Measurements from ENCODE around the gene PPOX.
A peak's percentile ranks its signal among the peaks of the same experiment; 100 is the strongest.

PPOX gene

DNA sequence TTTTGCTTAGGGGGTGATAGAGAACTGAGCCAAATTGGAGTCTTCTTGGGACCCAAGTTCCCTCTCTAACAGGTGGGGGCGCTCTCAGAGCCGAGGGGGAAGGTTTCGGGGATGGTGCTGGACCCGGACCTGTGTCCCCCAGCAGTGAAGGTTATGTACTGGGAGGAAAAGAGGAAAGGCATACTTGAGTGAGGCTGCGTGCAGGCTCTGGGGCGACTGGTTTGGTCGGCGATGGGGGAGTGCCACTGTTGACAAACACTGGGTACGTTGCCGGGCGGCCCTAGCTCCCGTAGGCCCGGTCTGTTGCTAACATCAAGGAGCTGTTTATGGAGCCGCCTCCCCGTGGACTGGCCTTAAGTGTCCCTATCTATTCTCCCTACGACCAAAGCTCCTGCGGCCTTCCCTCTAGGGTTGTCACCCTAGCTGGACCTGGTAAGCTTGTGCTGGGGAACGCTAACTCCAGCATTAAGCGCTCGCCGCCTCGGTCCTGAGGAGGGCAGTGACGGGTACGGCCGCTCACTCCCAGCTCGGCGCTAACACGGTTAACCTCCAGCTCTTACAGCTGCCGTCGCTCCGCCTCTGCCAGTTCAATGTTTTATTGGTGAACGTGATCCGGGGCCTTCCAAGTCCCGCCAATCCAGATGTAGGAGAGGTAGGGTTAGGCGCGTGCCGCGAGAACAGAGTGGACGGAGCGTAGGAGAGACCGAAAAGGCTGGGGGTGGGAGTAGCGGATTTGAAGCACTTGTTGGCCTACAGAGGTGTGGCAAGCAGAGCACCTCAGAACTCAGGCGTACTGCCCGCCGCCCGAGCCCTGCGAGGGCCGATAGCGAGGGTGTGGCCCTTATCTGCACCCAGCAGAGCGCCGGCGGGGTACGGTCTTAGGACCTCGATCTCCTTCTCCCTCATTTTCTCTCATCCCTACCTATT is at the start of gene PPOX:
Gene PPOX (plus strand): TSS at position 685 of the 927 bp plus-strand sequence. CDS start 422 bp downstream, outside the sequence.
- peak; percentile 98 for ATAC-seq
- Mint-ChIP-seq H3K4me1 (peaks cover 54% of the 10 kb centered on the region), H3K36me3 (peaks cover 40% of the 10 kb centered on the region), H3K9me3 (no peaks in the 10 kb centered on the region), H3K27me3 (no peaks in the 10 kb centered on the region), H3K4me3 (peak within 1 kb of the TSS; percentile 79), H3K27ac (peak within 1 kb of the TSS; percentile 95)

DNA sequence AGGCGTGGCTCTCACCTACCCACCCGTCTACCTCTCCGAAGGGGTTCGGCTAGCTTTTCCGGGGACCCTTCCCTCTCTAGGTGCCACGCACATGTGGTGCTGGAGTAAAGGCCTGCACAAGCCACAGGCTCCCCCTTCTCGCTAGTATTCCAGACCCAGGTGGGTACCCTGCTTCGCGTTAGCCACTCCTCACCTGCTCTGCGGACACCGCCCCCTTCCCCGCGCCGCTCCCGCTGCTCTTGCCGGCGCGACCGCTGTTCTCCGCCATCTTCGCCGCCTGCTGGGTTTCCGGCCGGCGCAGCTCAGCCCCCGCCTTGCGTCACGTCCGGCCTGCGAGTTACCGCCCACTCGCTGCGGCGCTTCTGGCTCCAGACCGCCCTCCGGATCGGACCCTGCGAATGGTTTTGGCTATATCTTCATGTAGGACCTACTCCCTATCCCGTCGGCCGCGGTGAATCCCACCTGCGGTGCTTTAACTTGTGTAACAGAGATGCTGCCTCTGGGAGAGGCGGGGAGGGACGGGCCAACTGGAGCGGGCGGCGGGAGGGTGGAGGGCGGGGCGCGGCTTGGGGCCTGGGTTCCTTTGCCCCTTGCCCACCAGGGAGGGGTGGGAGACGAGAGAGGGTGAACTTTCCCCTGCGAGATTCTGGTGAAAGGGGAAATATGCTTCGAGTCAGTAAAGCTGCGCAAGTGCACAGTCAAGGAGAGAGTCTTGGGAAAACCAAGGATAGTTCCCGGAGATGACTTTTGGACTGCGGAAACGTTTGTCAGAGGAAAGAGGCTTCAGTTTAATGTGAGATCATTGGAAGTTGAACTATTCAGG is 48.3 kb upstream of the PPOX start, which contains the start of the genes NIT1 and PFDN2:
Gene NIT1 (plus strand): TSS at position 347 of the 823 bp plus-strand sequence. CDS start 72 bp downstream, at position 419.
Gene PFDN2 (minus strand): TSS at position 279 of the 823 bp plus-strand sequence. CDS start 11 bp downstream, at position 268.
- H3K4me1 Mint-ChIP-seq: peaks cover 84% of the 10 kb centered on the region
- H3K27me3 Mint-ChIP-seq: no peaks in the 10 kb centered on the region
- H3K27ac Mint-ChIP-seq: peak within 1 kb of the TSS; percentile 94
- ATAC-seq: peak; percentile 93
- H3K36me3 Mint-ChIP-seq: peaks cover 37% of the 10 kb centered on the region
- no peaks in the 10 kb centered on the region for H3K9me3 Mint-ChIP-seq
- peak within 1 kb of the TSS; percentile 92 for H3K4me3 Mint-ChIP-seq

DNA sequence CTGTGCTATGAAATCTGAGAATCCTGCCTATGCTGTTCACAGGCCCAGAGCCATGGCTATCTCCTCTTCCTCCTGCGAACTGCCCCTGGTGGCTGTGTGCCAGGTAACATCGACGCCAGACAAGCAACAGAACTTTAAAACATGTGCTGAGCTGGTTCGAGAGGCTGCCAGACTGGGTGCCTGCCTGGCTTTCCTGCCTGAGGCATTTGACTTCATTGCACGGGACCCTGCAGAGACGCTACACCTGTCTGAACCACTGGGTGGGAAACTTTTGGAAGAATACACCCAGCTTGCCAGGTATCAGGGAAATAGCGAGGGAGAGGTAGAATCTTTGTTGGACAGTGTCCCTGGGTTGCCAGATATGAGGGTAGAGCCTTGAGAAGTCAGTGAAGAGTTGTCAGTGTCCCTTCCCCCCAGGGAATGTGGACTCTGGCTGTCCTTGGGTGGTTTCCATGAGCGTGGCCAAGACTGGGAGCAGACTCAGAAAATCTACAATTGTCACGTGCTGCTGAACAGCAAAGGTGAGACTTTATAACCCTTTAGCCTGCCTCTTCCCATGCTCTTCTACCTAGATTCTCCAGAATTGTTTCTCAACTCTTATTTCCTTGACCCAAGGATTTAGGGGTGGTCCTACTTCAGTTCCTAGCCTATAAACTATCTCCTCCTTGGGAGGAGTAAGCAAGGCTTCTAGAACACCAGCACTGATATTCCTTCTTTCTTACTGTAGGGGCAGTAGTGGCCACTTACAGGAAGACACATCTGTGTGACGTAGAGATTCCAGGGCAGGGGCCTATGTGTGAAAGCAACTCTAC is 46.9 kb upstream of the PPOX start:
- Mint-ChIP-seq H3K27ac (peak overlapping the region; percentile 94), H3K4me3 (peak overlapping the region; percentile 92), H3K36me3 (peaks cover 46% of the 10 kb centered on the region), H3K9me3 (no peaks in the 10 kb centered on the region), H3K4me1 (peaks cover 71% of the 10 kb centered on the region), H3K27me3 (no peaks in the 10 kb centered on the region)
- ATAC-seq: peak; percentile 45

DNA sequence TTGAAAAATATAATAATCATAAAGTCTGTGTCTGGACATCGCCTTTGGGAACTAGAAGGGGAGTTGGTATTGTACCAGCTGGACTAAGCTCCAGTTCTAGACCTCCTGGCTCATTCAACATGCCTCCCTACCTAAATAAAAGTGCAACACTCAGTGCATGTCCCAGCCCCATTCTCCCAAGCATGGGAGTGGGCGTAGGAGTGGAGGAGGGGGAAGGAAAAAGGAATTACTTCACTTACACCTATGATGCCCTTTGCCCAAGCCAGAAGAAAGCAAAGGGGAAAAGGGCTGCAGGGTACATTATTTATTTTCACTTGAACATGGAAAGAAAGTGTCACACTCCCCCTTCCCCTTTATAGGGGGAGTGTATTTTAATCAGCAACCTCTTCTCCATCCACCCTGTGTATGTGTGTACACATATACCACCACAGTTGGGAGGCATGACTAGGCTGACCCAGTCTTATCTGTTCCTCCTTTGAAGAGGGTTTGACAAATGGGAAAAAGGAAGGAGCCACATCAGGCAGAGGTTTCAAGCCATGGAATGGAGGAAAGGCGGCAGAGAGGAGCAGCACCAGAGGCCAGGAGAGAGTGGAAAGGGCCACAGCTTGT is 45.1 kb upstream of the PPOX start:
- no peaks in the 10 kb centered on the region for H3K9me3 Mint-ChIP-seq
- H3K36me3 Mint-ChIP-seq: peaks cover 55% of the 10 kb centered on the region
- H3K27me3 Mint-ChIP-seq: no peaks in the 10 kb centered on the region
- peaks cover 60% of the 10 kb centered on the region for H3K4me1 Mint-ChIP-seq
- ATAC-seq: no peak
- H3K4me3 Mint-ChIP-seq: peak overlapping the region; percentile 29
- H3K27ac Mint-ChIP-seq: peak overlapping the region; percentile 83

DNA sequence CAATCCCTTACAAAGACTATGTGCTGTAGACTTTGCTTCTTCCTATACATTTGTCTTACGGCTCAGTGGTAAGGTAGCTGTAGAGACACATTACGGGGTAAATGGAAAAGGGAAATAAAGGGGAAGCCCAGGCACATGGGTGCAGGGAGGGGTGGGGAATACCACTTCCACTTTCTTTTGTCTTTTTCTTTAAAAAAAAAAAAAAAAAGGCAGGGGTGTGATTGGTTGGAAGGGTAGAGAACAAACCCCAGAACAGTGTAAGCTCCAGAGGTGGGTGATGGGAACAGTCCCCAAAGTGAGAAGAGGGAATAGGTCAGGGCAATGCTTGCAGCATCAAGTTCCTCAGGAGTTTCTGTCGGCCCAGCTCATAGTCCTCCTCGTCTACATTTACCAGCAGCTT is 44.4 kb upstream of the PPOX start:
- Mint-ChIP-seq H3K27me3 (no peaks in the 10 kb centered on the region), H3K4me1 (peaks cover 60% of the 10 kb centered on the region), H3K9me3 (no peaks in the 10 kb centered on the region), H3K36me3 (peaks cover 62% of the 10 kb centered on the region), H3K27ac (peak overlapping the region; percentile 83), H3K4me3 (no peak overlapping the region)
- ATAC-seq: peak; percentile 39

DNA sequence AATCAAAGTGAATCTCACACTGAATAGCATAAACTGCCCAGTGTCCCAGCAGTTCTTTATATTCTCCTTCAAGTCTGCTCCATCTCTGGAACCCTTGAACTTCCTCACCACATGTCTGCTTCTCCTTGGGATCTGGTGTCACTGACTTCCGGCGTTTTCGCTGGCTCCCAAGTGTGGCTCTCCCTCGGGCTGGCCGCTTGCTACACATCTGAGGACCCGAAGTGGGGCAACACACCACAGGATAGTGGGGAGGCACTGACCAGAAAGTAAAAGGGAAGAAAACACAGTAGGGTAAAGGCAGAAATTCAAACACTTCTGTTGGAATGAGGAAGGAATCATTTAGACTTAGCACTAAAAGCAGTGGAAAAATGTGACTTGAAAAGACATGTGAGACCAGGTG is 43.3 kb upstream of the PPOX start:
- Mint-ChIP-seq H3K27ac (peak overlapping the region; percentile 23), H3K4me3 (no peak overlapping the region), H3K9me3 (no peaks in the 10 kb centered on the region), H3K4me1 (peaks cover 65% of the 10 kb centered on the region), H3K36me3 (peaks cover 68% of the 10 kb centered on the region), H3K27me3 (no peaks in the 10 kb centered on the region)
- ATAC-seq: no peak

DNA sequence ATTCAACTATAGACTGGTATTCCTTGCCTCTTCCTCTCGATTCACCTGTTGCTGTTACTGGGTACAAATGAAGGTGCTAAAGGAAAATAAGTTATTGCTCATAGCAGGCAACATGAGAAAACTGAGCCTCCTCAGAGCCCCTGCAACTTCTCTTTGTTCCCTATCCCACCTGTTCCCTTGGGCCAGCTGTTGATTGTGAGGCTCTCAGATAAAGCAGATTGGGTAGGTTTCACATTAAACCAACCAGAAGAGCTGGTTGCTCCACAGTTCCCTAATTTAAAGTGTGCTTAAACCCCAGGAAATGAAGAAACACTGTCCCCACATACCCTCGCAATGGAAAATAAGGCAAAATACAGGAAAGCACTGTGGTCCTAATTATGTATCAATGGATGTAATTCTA is 38.6 kb upstream of the PPOX start:
- H3K4me1 Mint-ChIP-seq: peaks cover 52% of the 10 kb centered on the region
- H3K27ac Mint-ChIP-seq: peak overlapping the region; percentile 5
- no peak overlapping the region for H3K4me3 Mint-ChIP-seq
- H3K9me3 Mint-ChIP-seq: no peaks in the 10 kb centered on the region
- peaks cover 41% of the 10 kb centered on the region for H3K36me3 Mint-ChIP-seq
- no peak for ATAC-seq
- H3K27me3 Mint-ChIP-seq: no peaks in the 10 kb centered on the region

DNA sequence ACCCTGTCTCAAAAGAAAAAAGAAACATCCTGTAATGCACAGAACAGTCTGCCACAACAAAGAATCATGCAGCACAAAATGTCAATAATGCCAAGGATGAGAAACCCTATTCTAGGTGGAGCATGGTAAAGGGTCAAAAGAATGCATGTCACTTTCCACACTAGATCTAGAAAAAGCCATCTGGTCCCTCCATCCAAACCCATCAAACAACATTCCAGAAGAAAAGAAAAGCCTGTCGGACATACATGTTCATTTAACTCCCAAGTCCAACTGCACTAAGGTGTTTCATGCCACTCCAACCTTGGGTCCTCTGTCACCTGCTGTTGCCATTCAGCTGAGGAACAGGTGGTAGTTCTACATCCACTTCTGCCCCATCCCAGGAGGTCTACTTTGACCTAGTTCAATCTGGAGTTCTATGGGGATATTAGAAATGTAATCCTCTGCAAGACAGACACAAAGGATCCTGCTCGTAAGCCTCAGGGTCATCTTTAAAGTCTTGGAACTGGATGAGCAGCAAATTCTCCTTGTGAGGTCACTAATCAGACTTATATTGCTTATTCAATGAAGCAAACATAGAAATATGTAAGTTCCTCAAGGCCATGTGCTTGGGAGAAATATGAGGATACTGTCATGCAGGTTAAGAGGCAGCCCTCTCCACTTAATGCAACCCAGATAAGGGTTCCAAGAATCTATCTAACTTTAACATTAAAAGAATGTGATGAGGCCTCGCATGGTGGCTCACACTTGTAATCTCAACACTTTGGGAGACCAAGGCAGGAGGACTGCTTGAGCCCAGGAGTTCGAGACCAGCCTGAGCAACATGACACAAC is 37.4 kb upstream of the PPOX start:
- no peak overlapping the region for H3K4me3 Mint-ChIP-seq
- H3K4me1 Mint-ChIP-seq: peaks cover 52% of the 10 kb centered on the region
- peaks cover 30% of the 10 kb centered on the region for H3K36me3 Mint-ChIP-seq
- H3K9me3 Mint-ChIP-seq: no peaks in the 10 kb centered on the region
- H3K27me3 Mint-ChIP-seq: no peaks in the 10 kb centered on the region
- H3K27ac Mint-ChIP-seq: no peak overlapping the region
- ATAC-seq: no peak

DNA sequence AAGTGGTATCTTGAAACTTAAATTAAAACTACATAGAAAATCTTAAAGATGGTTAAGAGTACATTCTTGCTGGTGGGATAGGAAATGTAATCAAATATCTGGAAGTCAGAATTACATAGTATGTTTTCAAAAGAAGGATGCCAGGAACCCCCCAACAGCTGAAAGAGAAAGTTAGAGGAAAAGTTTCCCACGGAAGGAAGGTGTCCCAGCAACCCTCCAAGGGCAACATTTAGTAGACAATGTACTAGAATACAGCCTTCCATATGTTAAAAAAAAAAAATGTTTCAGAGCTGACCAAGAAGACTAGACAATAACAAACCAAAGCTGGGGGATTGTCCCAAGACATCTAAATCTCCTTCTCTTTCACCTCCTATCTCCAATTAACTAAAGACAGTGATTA is 36.0 kb upstream of the PPOX start:
- Mint-ChIP-seq H3K27me3 (no peaks in the 10 kb centered on the region), H3K36me3 (peaks cover 25% of the 10 kb centered on the region), H3K4me1 (peaks cover 55% of the 10 kb centered on the region), H3K4me3 (no peak overlapping the region), H3K27ac (no peak overlapping the region), H3K9me3 (no peaks in the 10 kb centered on the region)
- no peak for ATAC-seq

DNA sequence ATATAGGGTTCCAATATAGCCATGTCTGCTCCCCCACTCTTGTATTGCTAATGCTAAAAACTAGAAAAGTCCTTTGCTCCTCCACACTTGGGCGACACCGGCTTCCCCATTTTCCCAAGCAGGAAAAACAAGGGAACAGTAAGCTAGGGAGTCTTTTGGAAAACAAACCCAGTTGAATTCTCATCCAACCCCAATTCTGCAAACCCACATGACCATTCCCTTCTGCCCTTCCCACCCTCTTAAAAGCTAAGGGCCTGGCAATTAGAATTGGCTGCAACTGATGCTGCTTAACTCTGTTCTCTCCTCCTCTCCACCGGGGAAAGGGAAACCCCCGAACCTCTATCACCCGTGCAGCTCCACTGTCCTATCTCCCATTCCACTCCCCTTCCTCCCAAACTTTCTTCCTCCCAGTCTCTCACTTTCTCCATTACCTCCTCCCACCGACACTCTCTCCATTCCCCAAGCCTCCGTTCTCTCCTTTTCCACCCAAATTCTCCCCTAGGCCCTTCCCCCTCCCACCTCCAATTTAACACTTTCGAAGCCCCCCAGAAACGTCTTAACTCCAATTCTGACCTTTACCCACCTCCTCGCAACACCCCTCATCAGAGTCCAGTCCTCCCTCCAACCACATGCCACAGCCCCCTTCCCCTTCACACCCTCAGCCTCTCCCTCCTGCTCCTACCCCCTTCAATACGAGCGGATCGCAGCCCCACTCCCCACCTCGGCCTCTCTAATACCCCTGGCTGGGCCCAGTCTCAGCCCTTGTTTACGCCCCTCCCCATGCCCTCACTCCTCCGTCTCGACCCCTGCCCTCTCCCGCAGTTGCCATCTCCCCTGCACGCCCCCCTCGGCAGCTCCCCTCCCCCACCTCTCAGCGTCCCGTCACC is 34.5 kb upstream of the PPOX start:
- Mint-ChIP-seq H3K9me3 (no peaks in the 10 kb centered on the region), H3K4me1 (peaks cover 48% of the 10 kb centered on the region), H3K4me3 (no peak overlapping the region), H3K36me3 (peaks cover 13% of the 10 kb centered on the region), H3K27me3 (no peaks in the 10 kb centered on the region), H3K27ac (no peak overlapping the region)
- ATAC-seq: no peak

DNA sequence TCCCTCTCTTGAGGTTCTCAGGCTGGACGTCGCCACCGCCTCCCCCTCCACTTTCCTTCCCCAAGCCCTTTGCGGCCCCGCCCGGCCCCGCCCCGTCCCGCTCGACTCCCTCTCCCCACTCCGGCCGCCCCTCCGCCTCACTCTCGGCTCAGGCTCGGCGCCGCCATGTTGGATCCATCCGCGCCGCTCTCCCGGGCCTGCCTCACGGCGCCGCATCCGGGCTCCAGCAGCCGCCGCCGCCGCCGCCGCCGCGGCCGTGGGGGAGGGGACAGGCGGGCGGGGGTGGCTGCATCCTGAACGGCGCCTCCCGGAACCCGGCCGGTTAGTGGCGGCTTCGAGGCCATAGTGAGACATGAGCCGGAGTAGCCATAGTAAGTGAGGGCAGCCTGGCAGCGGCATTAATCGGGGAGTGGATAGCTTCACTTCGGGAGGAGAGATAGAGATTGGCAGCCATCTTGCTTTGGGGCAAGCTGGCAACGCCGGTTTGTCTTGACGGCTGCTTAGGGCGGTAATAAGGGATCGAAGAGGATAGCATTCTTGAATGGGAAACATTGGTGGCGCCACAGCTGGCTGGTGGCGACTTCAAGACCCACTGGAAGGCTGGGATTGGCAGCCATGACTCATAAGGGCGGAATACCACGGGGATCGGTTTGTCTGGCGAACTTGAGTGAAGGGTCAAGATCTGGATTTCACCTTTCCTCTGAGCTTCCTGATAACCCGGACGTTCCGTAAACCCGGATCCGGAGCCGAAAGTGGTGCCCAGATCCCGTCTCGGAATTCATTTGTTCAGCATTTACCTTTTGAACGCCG is 33.6 kb upstream of the PPOX start, which contains the start of gene DEDD:
Gene DEDD (minus strand): TSS at position 258 of the 810 bp plus-strand sequence. CDS start 8,205 bp downstream, outside the sequence.
- no peak within 1 kb of the TSS for H3K27ac Mint-ChIP-seq
- peaks cover 41% of the 10 kb centered on the region for H3K4me1 Mint-ChIP-seq
- H3K4me3 Mint-ChIP-seq: no peak within 1 kb of the TSS

DNA sequence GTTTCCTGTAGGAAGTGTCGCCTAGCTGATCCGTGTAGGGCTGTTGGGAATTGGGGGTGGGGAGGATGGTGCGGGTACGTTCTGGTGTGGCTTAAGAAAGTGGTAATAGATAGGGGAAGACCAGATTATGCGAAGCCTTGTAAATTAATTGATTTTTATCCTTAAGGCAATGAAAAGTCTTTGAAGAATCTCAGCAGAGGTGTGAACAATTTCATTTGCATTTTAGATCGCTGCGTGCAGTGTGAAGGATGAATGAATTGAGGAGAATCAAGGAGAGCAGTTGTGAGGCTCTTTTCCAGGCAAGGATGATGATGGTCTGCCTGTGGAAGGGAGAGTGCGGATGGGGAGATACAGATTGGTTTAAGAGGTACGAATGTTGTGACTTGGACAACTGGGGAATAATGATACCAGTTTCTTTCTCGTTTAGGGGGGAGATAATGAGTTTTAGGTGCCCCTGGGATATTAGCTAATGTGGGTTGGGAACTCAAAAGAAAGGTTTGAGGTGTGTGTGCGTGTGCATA is 32.9 kb upstream of the PPOX start:
- peaks cover 6% of the 10 kb centered on the region for H3K36me3 Mint-ChIP-seq
- H3K27me3 Mint-ChIP-seq: no peaks in the 10 kb centered on the region
- H3K4me3 Mint-ChIP-seq: no peak overlapping the region
- H3K27ac Mint-ChIP-seq: no peak overlapping the region
- ATAC-seq: peak; percentile 5
- peaks cover 36% of the 10 kb centered on the region for H3K4me1 Mint-ChIP-seq
- H3K9me3 Mint-ChIP-seq: no peaks in the 10 kb centered on the region

More for the DNA sequence above, 33.6 kb upstream of the PPOX start, which contains the start of gene DEDD:
- no peaks in the 10 kb centered on the region for H3K27me3 Mint-ChIP-seq
- peaks cover 6% of the 10 kb centered on the region for H3K36me3 Mint-ChIP-seq
- ATAC-seq: peak; percentile 97
- no peaks in the 10 kb centered on the region for H3K9me3 Mint-ChIP-seq
